Activated naive CD4-positive, alpha-beta T cell (primary cell): Measurements from ENCODE around the gene NUDT3.
"Not testable (repeated sequence)": the region's sequence is repeated elsewhere in the genome, so short reads cannot be mapped to it uniquely, and the experiment has no call there.

Experiments
- DNase-seq, 4 experiments: peaks; one replicate each; lab custom pipeline; 2025; lab: John Stamatoyannopoulos, UW

NUDT3 gene

DNA sequence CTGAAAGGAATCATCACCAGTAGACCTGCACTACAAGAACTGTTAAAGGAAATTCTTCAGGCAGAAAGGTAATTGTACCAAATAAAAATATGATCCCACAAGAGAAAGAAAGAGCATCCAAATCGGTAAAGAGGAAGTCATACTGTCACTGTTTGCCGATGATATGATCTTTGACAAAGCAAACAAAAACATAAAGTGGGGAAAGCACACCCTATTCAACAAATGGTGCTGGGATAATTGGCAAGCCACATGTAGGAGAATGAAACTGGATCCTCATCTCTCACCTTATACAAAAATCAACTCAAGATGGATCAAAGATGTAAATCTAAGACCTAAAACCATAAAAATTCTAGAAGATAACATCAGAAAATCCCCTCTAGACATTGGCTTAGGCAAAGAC is 140.1 kb downstream of the NUDT3 start:
- not testable (repeated sequence) for DNase-seq

GRCh38 chr6:34249469-34250261 is 142.8 kb downstream of the NUDT3 start:
- no peak for DNase-seq

DNA sequence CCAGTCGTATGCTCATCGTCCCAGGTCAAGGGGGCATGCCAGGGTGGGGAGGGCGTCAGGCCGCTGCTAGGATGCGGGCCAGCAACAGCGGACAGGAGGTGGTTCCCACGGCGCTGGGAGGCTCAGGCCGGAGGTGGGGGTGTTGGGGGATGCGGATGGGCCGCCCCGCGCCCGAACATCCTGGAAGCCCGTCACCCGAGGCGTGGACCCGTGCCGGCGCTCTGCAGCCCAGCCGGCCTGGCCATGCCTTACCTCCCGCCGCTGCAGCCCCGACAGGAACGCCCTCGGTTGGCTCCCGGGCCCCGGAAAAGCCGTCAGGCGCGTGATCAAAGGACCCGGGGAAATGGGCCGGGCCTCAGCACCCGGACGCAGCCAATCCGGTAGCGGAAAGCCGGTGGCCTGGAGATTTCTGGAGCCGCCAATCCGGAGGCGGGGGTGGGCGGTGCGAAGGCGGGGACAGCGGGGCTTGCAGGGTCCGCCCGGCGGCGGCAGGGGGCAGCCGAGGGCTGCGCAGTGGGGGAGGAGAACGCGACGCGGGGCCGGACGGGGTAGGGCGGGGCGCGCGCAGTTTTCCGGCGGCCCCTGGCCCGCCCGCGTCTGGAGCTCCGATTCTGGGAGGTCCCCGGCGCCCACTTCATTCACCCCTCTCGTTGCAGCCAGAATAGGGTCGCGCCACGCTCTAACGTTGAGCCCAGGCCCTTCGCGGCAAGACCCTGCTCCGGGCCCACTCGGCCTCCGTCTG is 143.6 kb downstream of the NUDT3 start, which contains the start of gene SMIM29:
TSS of gene SMIM29 (minus strand) at position 280 of the 742 bp plus-strand sequence. CDS start 1,215 bp downstream, outside the sequence.
- DNase-seq, result peak; percentile 92 to 98 (median 94)

GRCh38 chr6:34248198-34248726 is 144.2 kb downstream of the NUDT3 start:
- peak in 1 of 4 experiments; percentile 31 for DNase-seq

DNA sequence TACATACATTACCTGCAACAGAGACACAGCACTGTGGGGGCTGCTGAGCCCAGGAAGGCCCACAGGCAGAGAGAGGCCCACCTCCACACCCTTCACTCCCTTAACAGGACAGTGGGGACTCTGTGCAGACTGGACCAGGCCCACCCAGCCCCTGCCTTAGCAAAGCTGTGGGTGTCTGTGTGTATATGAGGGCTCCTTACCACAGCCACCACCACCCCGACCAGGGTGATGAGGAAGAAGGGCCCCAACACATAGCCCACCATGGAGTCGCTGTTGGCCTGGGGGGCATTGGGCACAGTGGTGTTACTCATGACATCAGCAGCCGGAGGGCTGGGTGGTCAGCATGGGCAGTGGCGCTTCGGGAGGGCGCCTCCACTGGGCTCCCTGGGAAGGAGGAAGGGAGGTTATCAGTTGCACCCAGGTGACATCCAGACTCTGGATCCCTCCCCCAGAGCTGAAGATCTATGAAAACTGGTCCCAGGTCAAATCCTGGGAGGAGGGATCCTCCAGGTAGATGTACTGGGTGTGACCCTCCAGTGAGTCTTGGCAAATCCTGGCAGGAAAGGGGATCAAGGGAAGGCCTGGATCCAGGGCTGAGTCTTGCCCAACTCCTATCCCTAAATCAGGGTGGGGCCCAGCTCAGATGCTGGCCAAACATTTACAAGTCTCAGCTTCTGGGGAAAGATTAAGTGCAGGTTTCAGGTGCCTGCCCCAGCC is 144.8 kb downstream of the NUDT3 start:
- DNase-seq, result no peak

GRCh38 chr6:34246563-34247391 is 145.7 kb downstream of the NUDT3 start:
- DNase-seq, result peak in 2 of 4 experiments; percentile 28 to 47

DNA sequence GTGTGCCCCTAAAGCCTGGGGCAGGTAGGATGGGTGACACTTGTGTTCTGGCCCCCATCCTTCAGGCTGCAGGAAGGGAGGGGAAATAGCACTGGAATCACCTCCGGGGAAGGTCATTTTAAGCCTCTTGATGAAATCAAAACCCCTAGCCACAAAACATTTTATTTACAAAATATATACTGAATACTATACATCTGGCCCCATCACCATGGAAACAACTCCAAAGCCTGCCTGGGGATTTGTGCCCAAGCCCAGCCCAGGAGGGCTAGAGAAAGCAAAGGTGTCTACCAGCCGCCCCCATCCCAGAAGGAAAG is 146.3 kb downstream of the NUDT3 start:
- no peak for DNase-seq

DNA sequence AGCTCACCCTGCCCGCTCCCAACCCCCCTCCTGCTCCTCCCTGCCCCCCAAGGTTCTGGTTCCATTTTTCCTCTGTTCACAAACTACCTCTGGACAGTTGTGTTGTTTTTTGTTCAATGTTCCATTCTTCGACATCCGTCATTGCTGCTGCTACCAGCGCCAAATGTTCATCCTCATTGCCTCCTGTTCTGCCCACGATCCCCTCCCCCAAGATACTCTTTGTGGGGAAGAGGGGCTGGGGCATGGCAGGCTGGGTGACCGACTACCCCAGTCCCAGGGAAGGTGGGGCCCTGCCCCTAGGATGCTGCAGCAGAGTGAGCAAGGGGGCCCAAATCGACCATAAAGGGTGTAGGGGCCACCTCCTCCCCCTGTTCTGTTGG is 146.7 kb downstream of the NUDT3 start:
- DNase-seq, result not testable (repeated sequence)

- DNase-seq, result not testable (repeated sequence)
These were observed 147.3 kb downstream of the NUDT3 start for GRCh38 chr6:34245032-34245760.

DNA sequence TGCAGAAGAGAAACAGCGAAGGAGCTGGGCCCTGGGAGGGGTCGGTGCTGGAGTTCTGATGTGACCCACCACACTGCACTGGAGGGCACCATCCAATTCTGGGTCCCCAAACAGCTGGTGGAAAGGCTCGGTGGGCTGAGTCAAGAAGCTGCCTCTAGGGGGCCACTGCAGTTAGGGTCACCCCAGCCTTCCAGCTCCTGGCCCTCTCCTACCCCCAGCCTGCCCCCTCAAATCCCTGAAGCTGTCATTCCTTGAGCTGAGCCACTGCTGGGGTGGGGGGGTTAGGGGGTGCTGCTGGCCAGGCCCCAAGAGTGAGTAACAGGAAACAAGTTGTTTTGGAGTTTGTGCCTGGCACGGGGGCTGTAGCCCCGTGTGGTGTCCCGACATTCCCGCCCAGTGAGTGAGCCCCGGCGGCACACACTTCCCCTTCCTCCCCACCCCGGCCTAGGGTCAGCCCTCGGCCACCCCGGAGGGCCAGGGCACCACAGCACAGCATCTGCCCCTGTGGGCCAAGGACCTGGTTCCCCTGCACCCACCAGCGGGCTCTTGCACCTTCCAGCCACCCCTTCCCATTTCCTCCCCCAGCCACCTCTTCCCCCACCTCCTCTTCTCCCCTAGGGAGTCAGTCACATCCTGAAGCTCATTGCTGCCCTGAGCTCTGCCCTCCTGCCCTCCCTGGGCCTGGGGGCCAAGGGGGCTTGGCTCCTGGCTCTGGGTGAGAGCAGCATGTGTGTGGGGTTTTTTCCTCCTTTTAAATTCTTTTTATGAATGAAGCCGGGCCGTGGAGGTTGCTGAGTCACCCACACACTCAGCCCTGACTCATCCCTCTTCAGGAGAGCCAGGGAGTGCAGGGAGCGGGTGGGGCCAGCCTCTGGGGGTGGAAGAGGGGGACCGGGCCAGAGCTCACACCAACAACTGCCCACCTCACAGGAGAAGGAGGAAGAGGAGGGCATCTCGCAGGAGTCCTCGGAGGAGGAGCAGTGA is 148.3 kb downstream of the NUDT3 start:
- no peak for DNase-seq

GRCh38 chr6:34243131-34243771 is 149.2 kb downstream of the NUDT3 start:
- no peak for DNase-seq

DNA sequence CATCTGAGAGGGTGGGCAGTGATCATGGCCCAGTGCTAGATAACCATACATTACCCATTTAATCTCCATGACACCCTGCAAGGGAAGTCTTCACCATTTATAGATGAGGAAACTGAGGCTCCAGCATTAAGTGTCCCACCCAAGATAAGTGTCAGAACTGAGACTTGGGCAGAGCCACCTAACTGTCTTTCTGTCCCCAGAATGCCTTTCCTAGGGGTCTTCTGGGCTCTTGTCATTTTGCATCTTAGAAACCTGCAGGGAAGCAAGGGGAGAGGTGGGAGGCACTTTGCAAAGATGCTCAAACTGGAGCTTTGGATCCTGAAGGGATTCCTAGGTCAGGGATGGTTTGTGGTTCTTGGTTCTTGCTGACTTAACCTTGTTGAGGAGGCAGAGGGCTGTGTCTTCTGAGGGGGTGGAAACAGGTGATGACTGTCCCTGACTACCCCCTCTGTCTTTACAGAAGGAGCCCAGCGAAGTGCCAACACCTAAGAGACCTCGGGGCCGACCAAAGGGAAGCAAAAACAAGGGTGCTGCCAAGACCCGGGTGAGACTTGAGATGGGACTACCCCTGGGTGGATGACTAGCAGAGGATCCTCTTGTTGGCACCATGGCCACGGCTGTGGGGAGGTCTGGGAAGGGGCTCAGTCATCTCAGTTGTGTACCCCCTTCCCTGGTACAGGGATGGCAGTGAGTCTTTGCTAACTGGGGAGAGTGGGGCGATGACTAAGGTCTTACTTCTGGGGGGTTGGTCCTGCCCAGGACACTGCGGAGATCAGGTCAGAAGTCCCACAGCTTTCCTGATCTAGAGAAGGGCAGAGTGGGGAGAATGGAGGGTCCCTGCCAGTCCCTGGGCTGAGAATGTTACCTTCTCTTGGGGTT is 150.0 kb downstream of the NUDT3 start:
- DNase-seq, result no peak

GRCh38 chr6:34241351-34242215 is 150.9 kb downstream of the NUDT3 start:
- no peak for DNase-seq

DNA sequence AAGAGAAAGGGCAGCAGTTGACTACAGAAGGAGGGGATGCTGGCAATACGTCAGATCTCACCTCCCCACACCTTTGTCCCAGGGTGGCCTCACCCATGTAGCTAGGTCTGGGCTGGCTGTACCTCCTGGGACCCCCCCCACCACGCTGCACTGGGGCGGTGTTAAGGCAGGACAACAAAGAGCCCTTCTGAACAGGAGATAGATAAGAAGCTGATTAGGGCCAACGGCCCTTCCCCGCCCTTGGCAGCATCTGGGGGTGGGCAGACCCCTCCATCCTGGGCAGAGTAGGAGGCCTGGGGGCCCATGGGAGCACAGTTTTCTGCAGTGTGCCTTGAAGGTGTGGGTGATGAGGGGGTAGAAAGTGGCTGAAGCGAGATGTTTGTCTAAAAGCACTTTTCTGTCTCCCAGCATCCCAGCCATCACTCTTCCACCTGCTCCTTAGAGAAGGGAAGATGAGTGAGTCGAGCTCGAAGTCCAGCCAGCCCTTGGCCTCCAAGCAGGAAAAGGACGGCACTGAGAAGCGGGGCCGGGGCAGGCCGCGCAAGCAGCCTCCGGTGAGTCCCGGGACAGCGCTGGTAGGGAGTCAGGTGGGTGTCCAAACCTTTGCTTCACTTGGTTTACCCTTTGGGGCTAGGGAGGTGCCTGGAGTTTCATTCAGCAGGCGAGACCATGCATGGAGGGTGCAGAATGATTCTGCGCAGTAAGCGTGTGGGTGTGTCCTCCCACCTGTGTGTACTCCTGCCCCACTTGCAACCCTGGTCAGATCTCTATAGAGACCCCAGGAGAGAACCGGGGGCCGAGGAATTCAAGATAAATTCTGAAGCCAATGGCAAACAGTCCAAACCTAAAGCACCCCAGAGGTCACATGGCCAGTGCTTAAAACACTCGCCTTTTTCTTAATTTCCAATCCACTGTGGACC is 151.9 kb downstream of the NUDT3 start:
- DNase-seq, result no peak

DNA sequence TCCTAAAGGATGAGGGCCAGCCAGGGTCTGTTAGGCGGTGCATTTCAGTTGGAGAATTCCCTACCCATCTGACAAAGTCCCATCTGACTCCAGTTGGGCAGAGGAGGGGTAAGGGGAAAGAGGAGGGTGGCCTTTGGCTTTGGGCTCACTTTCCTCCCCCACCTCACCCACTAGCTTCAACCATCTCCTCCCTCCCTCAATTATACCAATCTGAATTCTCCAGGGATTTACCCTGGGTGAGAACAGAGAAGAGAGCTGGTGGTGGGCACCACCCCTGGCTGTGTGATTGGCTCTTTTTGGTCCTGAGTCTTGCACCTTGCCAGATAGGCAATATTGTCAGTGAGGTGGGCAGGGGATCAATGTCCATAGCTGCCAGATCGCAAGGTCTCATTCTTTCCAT is 152.6 kb downstream of the NUDT3 start:
- no peak for DNase-seq

DNA sequence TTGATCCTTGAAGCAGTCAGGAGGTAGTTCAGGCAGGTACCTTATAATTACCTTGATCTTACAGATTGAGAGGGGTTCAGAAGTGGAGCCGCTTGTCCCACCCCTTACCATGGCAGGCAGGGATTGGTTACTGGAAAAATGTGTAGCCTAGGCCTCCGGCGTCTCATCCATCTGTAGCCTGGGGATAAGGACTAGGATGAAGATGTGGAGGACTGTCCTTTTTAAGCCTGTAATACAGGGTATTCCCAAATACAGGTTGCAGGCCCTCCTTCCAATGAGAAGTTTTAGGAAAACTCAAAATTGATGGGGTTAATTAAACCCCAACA is 153.0 kb downstream of the NUDT3 start:
- no peak for DNase-seq
